Caco-2 (cell line): ENCODE data around the gene ESRRB. TPM values are rescaled to one million over a fixed set of nuclear protein-coding genes. Genes with fewer than 3 reads are reported as not detected.

Experiments
- BruUV-seq: library from RNA; stranded (reverse); fragments of 400-500 nt; replicated peaks from 2 replicates; lab custom pipeline; 2021; lab: Mats Ljungman, UMichigan
- CTCF ChIA-PET: fragments of 300-600 bp; sonication (Branson Sonifier 250); formaldehyde crosslinking; loops from one replicate; lab custom pipeline; 2022; ENCODE audit warnings: antibody characterized with exemption; lab: Charles Lee
- POLR2A ChIA-PET: fragments of 300-600 bp; sonication (Branson Sonifier 250); formaldehyde crosslinking; loops from one replicate; lab custom pipeline; 2022; ENCODE audit warnings: antibody characterized with exemption; lab: Charles Lee
- DNase-seq, 2 experiments: peaks; one replicate each; pipeline versions ENCODE4 v3.0.0 to v3.0.0-alpha.2; 2020 to 2022
- H3K27me3 ChIP-seq: replicated peaks from 2 replicates; pipeline ENCODE4 v1.6.0; 2011; ENCODE audit warnings: low read length; ENCODE audit not compliant: control insufficient read depth, insufficient read depth
- H3K36me3 ChIP-seq: 2 replicates; pipeline ENCODE4 v1.5.1; 2011; ENCODE audit warnings: low read length; ENCODE audit not compliant: control insufficient read depth, insufficient read depth
- H3K4me1 ChIP-seq: fragments of 250-450 bp; sonication (Bioruptor Pico); 2 replicates; pipeline ENCODE4 v1.5.1; 2020; ENCODE audit warnings: mild to moderate bottlenecking
- H3K4me3 ChIP-seq: 2 replicates; pipeline ENCODE4 v1.5.1; 2011; ENCODE audit warnings: low read depth, mild to moderate bottlenecking, control low read depth, low read length
- H3K9me3 ChIP-seq: fragments of 250-450 bp; sonication (Bioruptor Pico); 2 replicates; pipeline ENCODE4 v1.5.1; 2020; ENCODE audit warnings: mild to moderate bottlenecking, moderate library complexity
- H3K27ac Mint-ChIP-seq: one replicate; pipeline ENCODE4 v1.8.0; 2022; ENCODE audit warnings: mixed read lengths; ENCODE audit not compliant: unreplicated experiment
- H3K27me3 Mint-ChIP-seq: one replicate; pipeline ENCODE4 v1.8.0; 2022; ENCODE audit warnings: mixed read lengths; ENCODE audit not compliant: insufficient read depth, unreplicated experiment
- H3K36me3 Mint-ChIP-seq: one replicate; pipeline ENCODE4 v1.8.0; 2022; ENCODE audit warnings: mild to moderate bottlenecking, mixed read lengths; ENCODE audit not compliant: insufficient read depth, unreplicated experiment
- H3K4me1 Mint-ChIP-seq: one replicate; pipeline ENCODE4 v1.8.0; 2022; ENCODE audit warnings: low read depth, mixed read lengths; ENCODE audit not compliant: unreplicated experiment
- H3K4me3 Mint-ChIP-seq: one replicate; pipeline ENCODE4 v1.8.0; 2022; ENCODE audit warnings: mild to moderate bottlenecking, moderate library complexity, mixed read lengths; ENCODE audit not compliant: unreplicated experiment
- H3K9me3 Mint-ChIP-seq: one replicate; pipeline ENCODE4 v1.8.0; 2022; ENCODE audit warnings: mixed read lengths; ENCODE audit not compliant: unreplicated experiment
- intact Hi-C: fragments of 100-400 bp; cut with micrococcal nuclease; formaldehyde crosslinking; loops from one replicate; pipeline ENCODE4 v1.10.0; 2022; ENCODE audit not compliant: unreplicated experiment
- total RNA-seq: library from RNA; stranded (reverse); gene quantifications from 2 replicates; pipeline ENCODE4 v1.2.3, GENCODE V29; 2022
- TF ChIP-seq, protein P1 (sequence below), 2 experiments: fragments of 200-600 bp in 1 of 2; IDR thresholded peaks; 1 replicate in 1 of 2; 2 replicates in 1 of 2; pipeline versions ENCODE4 v1.5.1 to v1.8.0; 2011 to 2022; ENCODE audit warnings: antibody characterized with exemption in 1 of 2, control low read depth in 1 of 2, inconsistent platforms in 1 of 2, low read depth in 1 of 2, low read length in 1 of 2, mild to moderate bottlenecking in 1 of 2, moderate library complexity in 1 of 2; ENCODE audit not compliant: insufficient read depth in 1 of 2, severe bottlenecking in 1 of 2, unreplicated experiment in 1 of 2

ESRRB gene
- total RNA-seq, 1 experiment from 2014 or later: not detected

DNA sequence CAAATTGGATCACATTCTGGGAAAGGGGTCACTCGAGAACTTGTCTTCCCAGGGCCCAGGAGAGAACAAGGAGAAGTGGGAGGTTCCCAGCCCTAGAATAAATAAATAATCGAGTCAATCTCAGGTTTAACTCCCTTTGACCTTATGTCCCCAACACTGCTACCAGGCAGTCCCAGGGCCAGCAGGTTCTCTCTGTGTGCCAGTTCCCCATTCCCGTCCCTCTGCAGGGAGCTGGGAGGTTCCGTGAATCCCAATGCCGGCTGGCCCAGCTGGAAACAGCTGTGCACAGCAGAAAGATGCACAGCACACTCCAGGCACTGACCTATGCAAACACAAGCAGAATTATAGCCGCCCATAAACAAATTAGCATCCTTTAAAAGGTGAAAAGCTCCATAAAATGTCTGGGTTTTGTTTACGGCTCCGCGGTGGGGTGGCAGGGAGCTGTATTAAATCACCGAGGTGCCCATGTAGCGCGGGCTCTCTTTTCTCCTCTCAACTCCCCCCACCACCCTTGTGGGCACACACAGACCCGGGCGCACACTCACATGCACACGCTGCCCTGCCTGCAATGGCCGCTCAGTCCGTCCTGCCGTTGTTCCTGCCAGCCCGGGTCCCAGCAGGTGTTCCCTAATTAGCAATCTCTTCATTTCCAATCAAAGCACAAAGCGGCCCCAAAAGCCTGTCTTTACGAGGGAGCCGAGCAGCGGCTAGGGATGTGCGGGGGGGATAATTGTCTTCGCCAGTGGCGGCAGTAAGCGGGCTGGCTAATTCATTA, 46.6 kb upstream of the ESRRB start:
- Histone ChIP-seq H3K4me3 (no peak overlapping the region), H3K36me3 (no peaks in the 10 kb centered on the region), H3K27me3 (no peaks in the 10 kb centered on the region), H3K4me1 (no peaks in the 10 kb centered on the region), H3K9me3 (no peaks in the 10 kb centered on the region)
- no TSS peak for BruUV-seq
- no peaks in the 10 kb centered on the region for H3K4me1 Mint-ChIP-seq
- H3K4me3 Mint-ChIP-seq: no peak overlapping the region
- POLR2A ChIA-PET: interaction anchor here (0.6 kb wide), 1 partner anchor 387 kb away, joined by 4 read pairs; no protein-coding TSS in a partner anchor
- H3K27me3 Mint-ChIP-seq: peaks cover 14% of the 10 kb centered on the region
- intact Hi-C loops: no loop called here
- H3K9me3 Mint-ChIP-seq: no peaks in the 10 kb centered on the region
- H3K27ac Mint-ChIP-seq: no peak overlapping the region
- H3K36me3 Mint-ChIP-seq: no peaks in the 10 kb centered on the region
- CTCF ChIA-PET: no interaction called here
- DNase-seq: no peak
- TF ChIP-seq, protein P1, sequence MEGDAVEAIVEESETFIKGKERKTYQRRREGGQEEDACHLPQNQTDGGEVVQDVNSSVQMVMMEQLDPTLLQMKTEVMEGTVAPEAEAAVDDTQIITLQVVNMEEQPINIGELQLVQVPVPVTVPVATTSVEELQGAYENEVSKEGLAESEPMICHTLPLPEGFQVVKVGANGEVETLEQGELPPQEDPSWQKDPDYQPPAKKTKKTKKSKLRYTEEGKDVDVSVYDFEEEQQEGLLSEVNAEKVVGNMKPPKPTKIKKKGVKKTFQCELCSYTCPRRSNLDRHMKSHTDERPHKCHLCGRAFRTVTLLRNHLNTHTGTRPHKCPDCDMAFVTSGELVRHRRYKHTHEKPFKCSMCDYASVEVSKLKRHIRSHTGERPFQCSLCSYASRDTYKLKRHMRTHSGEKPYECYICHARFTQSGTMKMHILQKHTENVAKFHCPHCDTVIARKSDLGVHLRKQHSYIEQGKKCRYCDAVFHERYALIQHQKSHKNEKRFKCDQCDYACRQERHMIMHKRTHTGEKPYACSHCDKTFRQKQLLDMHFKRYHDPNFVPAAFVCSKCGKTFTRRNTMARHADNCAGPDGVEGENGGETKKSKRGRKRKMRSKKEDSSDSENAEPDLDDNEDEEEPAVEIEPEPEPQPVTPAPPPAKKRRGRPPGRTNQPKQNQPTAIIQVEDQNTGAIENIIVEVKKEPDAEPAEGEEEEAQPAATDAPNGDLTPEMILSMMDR (IDR thresholded peaks at IDR 0.05; ENCODE audit: insufficient read depth in 1 of 2, low read depth in 1 of 2, low read length in 1 of 2, severe bottlenecking in 1 of 2, unreplicated experiment in 1 of 2): no peak

- TF ChIP-seq, protein P1 (IDR thresholded peaks at IDR 0.05; ENCODE audit: insufficient read depth in 1 of 2, low read depth in 1 of 2, low read length in 1 of 2, severe bottlenecking in 1 of 2, unreplicated experiment in 1 of 2): no peak
- DNase-seq: no peak
- Mint-ChIP-seq H3K9me3 (no peaks in the 10 kb centered on the region), H3K36me3 (no peaks in the 10 kb centered on the region), H3K27ac (no peak overlapping the region), H3K4me1 (no peaks in the 10 kb centered on the region), H3K4me3 (no peak overlapping the region), H3K27me3 (peaks cover 13% of the 10 kb centered on the region)
- BruUV-seq: no TSS peak
- Histone ChIP-seq H3K36me3 (no peaks in the 10 kb centered on the region), H3K27me3 (no peaks in the 10 kb centered on the region), H3K4me1 (no peaks in the 10 kb centered on the region), H3K9me3 (no peaks in the 10 kb centered on the region), H3K4me3 (no peak overlapping the region)
- intact Hi-C loops: no loop called here
- POLR2A ChIA-PET: no interaction called here
- CTCF ChIA-PET: no interaction called here
Observed at GRCh38 chr14:76329951-76330350, 46.0 kb upstream of the ESRRB start.

DNA sequence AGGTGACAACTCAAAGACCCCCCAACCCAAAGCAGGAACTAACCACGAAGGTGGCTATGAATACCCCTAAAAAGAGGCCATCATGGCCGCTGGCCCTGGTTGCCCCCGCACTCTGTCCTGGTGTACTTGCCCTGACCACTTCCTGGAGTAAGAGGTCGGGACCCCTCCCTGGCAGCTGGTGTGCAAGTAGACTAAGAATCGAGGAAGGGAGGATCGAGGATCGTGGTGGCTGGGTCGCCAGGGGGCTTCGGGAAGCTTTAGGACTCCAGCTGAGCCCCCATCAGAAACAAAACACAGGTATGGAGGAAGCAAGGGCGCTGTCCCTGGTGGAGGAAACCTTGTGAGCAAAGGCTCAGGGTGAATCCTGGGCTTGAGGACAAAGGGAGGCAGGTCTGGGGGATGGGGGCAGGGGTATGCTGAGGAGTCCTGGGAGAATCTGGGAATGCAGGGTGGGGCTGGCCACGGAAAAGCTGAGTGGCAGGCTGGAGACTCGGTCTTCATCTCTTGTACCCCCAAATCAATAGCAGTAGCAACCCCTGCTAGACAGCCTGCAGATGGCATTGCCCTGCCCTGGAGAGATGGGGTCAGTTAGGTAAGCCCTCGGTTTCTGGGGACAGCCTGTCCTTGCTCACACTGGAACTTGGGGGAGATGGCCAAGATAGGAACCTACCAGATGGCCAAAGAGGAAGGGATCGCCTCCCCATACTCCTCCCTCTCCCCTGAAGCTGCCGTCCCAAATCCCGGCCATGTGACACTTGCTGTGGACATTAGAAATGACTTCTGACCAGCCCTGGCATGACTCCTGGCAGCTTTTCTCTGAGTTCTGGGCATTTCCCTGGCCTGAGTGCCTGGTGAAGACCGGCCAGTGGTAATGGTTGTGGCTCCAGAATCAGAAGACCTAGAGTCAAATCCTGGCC, 45.3 kb upstream of the ESRRB start:
- no TSS peak for BruUV-seq
- Mint-ChIP-seq H3K27me3 (peaks cover 8% of the 10 kb centered on the region), H3K27ac (no peak overlapping the region), H3K4me1 (no peaks in the 10 kb centered on the region), H3K4me3 (no peak overlapping the region), H3K36me3 (no peaks in the 10 kb centered on the region), H3K9me3 (no peaks in the 10 kb centered on the region)
- H3K27me3 ChIP-seq: no peaks in the 10 kb centered on the region
- CTCF ChIA-PET: interaction anchor here (1.1 kb wide), 1 partner anchor 280 kb away, joined by 3 read pairs; no protein-coding TSS in a partner anchor
- intact Hi-C loops: no loop called here
- H3K4me3 ChIP-seq: no peak overlapping the region
- POLR2A ChIA-PET: no interaction called here
- H3K9me3 ChIP-seq: no peaks in the 10 kb centered on the region
- no peaks in the 10 kb centered on the region for H3K4me1 ChIP-seq
- TF ChIP-seq, protein P1 (IDR thresholded peaks at IDR 0.05; ENCODE audit: insufficient read depth in 1 of 2, low read depth in 1 of 2, low read length in 1 of 2, severe bottlenecking in 1 of 2, unreplicated experiment in 1 of 2): no peak
- H3K36me3 ChIP-seq: no peaks in the 10 kb centered on the region
- DNase-seq: no peak
